GM12878 (cell line): ENCODE measurements around the gene TRABD2A. TPM values are rescaled to one million over a fixed set of nuclear protein-coding genes. Genes with fewer than 3 reads are reported as not detected.
A peak's percentile ranks its signal among the peaks of the same experiment; 100 is the strongest.

ENCODE experiments used
- ATAC-seq: fragments of 200-7000 bp; cut with Tn5 transposase; 3 replicates; pipeline ENCODE4 v1.9.1; 2020; ENCODE audit warnings: mild to moderate bottlenecking, moderate library complexity
- BruUV-seq: library from RNA; stranded (reverse); fragments of 400-500 nt; replicated peaks from 2 replicates; lab custom pipeline; 2021; lab: Mats Ljungman, UMichigan
- CTCF ChIA-PET: fragments of 300-600 bp; sonication (Branson Sonifier 250); formaldehyde crosslinking; extraction: SDS; loops from one replicate; lab custom pipeline; 2021; ENCODE audit warnings: inconsistent platforms; lab: Yijun Ruan, JAX
- POLR2A ChIA-PET: fragments of 350-600 bp; formaldehyde crosslinking; extraction: SDS; loops from one replicate; lab custom pipeline; 2021; ENCODE audit warnings: inconsistent platforms; lab: Charles Lee
- RAD21 ChIA-PET: fragments of 300-600 bp; sonication (Branson Sonifier 250); formaldehyde crosslinking; loops from one replicate; lab custom pipeline; 2023; ENCODE audit warnings: antibody characterized with exemption; ENCODE audit not compliant: unreplicated experiment; lab: Charles Lee
- SMC1A ChIA-PET: fragments of 300-600 bp; sonication (Branson Sonifier 250); formaldehyde crosslinking; loops from one replicate; lab custom pipeline; 2023; ENCODE audit not compliant: unreplicated experiment, uncharacterized antibody; lab: Charles Lee
- DNase-seq: peaks from one replicate; pipeline ENCODE4 v3.0.0-alpha.2; 2011; ENCODE audit warnings: low read depth, low spot score
- FAIRE-seq: peaks from 3 replicates; lab custom pipeline; 2011; peaks lifted over from hg19 to GRCh38; lab: Jason Lieb, UNC
- H2AFZ ChIP-seq: 2 replicates; pipeline ENCODE4 v1.6.0; 2011; ENCODE audit warnings: low read depth, low read length, control low read depth; ENCODE audit not compliant: control insufficient read depth
- H3K27ac ChIP-seq: 2 replicates; pipeline ENCODE4 v1.5.1; 2011; ENCODE audit warnings: control low read depth; ENCODE audit not compliant: control insufficient read depth, insufficient read depth
- H3K27me3 ChIP-seq, 2 experiments: replicated peaks in 1 of 2; 2 replicates each; pipeline versions ENCODE4 v1.6.0 to v1.6.1; 2011; ENCODE audit warnings: low read length in 1 of 2; ENCODE audit not compliant: control insufficient read depth in 2 of 2, insufficient read depth in 2 of 2
- H3K36me3 ChIP-seq, 2 experiments: 2 replicates each; pipeline ENCODE4 v1.5.1; 2011; ENCODE audit warnings: low read length in 1 of 2; ENCODE audit not compliant: control insufficient read depth in 2 of 2, insufficient read depth in 2 of 2
- H3K4me1 ChIP-seq: 2 replicates; pipeline ENCODE4 v1.6.1; 2011; ENCODE audit warnings: mild to moderate bottlenecking, low read length, moderate library complexity, mixed read lengths; ENCODE audit not compliant: control insufficient read depth, insufficient read depth
- H3K4me2 ChIP-seq: 2 replicates; pipeline ENCODE4 v1.6.0; 2011; ENCODE audit warnings: control low read depth; ENCODE audit not compliant: control insufficient read depth, insufficient read depth
- H3K4me3 ChIP-seq: fragments of 200-600 bp; sonication (generic); 2 replicates; pipeline ENCODE4 v1.5.1; 2016
- H3K79me2 ChIP-seq: 2 replicates; pipeline ENCODE4 v1.6.0; 2011; ENCODE audit warnings: low read length; ENCODE audit not compliant: control insufficient read depth, insufficient read depth
- H3K9ac ChIP-seq: 2 replicates; pipeline ENCODE4 v1.8.0; 2011; ENCODE audit warnings: low read length, control low read depth, mixed read lengths; ENCODE audit not compliant: control insufficient read depth, insufficient read depth
- H3K9me3 ChIP-seq: replicated peaks from 3 replicates; pipeline ENCODE4 v1.5.1; 2011; ENCODE audit warnings: mild to moderate bottlenecking, low read length; ENCODE audit not compliant: control insufficient read depth, insufficient read depth
- H4K20me1 ChIP-seq: 2 replicates; pipeline ENCODE4 v1.6.0; 2011; ENCODE audit not compliant: control insufficient read depth, insufficient read depth
- BMI1 ChIP-seq: fragments of 450-650 bp; IDR thresholded peaks from 2 replicates; pipeline ENCODE4 v1.6.1; 2016; ENCODE audit warnings: mild to moderate bottlenecking, moderate library complexity, borderline replicate concordance
- CBX5 ChIP-seq: sonication (generic); IDR thresholded peaks from 2 replicates; pipeline ENCODE4 v1.6.1; 2016; ENCODE audit warnings: low read depth, moderate library complexity, mild to moderate bottlenecking, inconsistent platforms
- CHD4 ChIP-seq: fragments of 200-600 bp; sonication (generic); IDR thresholded peaks from 2 replicates; pipeline ENCODE4 v1.6.1; 2016; ENCODE audit warnings: mild to moderate bottlenecking
- DPF2 ChIP-seq: fragments of 450-650 bp; IDR thresholded peaks from 2 replicates; pipeline ENCODE4 v1.6.1; 2017; ENCODE audit warnings: mild to moderate bottlenecking
- EP300 ChIP-seq, 2 experiments: fragments of 150-350 bp in 1 of 2; IDR thresholded peaks; 2 replicates each; pipeline ENCODE4 v1.6.1; 2011 to 2012; ENCODE audit warnings: low read depth in 2 of 2, low read length in 2 of 2, borderline replicate concordance in 1 of 2, improper control_type of control experiment in 1 of 2, inconsistent platforms in 1 of 2; ENCODE audit not compliant: control insufficient read depth in 1 of 2
- HDAC2 ChIP-seq: fragments of 200-600 bp; sonication (generic); IDR thresholded peaks from 2 replicates; pipeline ENCODE4 v1.6.1; 2017
- IKZF1 ChIP-seq: fragments of 450-650 bp; conservative IDR thresholded peaks from 2 replicates; pipeline ENCODE4 v1.6.1; 2017; ENCODE audit warnings: antibody characterized with exemption, mild to moderate bottlenecking
- JUNB ChIP-seq: IDR thresholded peaks from 2 replicates; pipeline ENCODE4 v1.6.1; 2016; ENCODE audit warnings: antibody characterized with exemption, mild to moderate bottlenecking
- JUND ChIP-seq: IDR thresholded peaks from 2 replicates; pipeline ENCODE4 v1.6.1; 2012; ENCODE audit warnings: low read depth, mild to moderate bottlenecking, low read length, improper control_type of control experiment, moderate library complexity
- KAT2A ChIP-seq: conservative IDR thresholded peaks from 2 replicates; pipeline ENCODE4 v1.6.1; 2011; ENCODE audit warnings: low read depth, low read length; ENCODE audit not compliant: control insufficient read depth
- KLF5 ChIP-seq: fragments of 450-650 bp; IDR thresholded peaks from 2 replicates; pipeline ENCODE4 v1.6.1; 2014; ENCODE audit warnings: mild to moderate bottlenecking; ENCODE audit not compliant: partially characterized antibody
- MTA3 ChIP-seq: IDR thresholded peaks from 2 replicates; pipeline ENCODE4 v1.6.1; 2012; ENCODE audit warnings: low read length, inconsistent platforms, borderline replicate concordance
- NFIC ChIP-seq: IDR thresholded peaks from 2 replicates; pipeline ENCODE4 v1.6.1; 2012; ENCODE audit warnings: low read depth, mild to moderate bottlenecking, inconsistent platforms, low read length, moderate library complexity
- PAX5 ChIP-seq: IDR thresholded peaks from 2 replicates; pipeline ENCODE4 v1.6.1; 2011; ENCODE audit warnings: low read depth, low read length, borderline replicate concordance
- PAX8 ChIP-seq: fragments of 450-650 bp; IDR thresholded peaks from 2 replicates; pipeline ENCODE4 v1.6.1; 2017; ENCODE audit warnings: mild to moderate bottlenecking, moderate library complexity
- POU2F2 ChIP-seq: IDR thresholded peaks from 3 replicates; pipeline ENCODE4 v1.6.1; 2011; ENCODE audit warnings: low read depth, mild to moderate bottlenecking, low read length, borderline replicate concordance
- RFX5 ChIP-seq: IDR thresholded peaks from 2 replicates; pipeline ENCODE4 v1.6.1; 2011; ENCODE audit warnings: low read depth, low read length, improper control_type of control experiment
- RUNX3 ChIP-seq: IDR thresholded peaks from 2 replicates; pipeline ENCODE4 v1.6.1; 2012; ENCODE audit warnings: low read length, inconsistent platforms
- SKIL ChIP-seq: fragments of 450-650 bp; IDR thresholded peaks from 2 replicates; pipeline ENCODE4 v1.6.1; 2017; ENCODE audit warnings: mild to moderate bottlenecking, low read depth, inconsistent platforms; ENCODE audit not compliant: poor library complexity, severe bottlenecking
- SP1 ChIP-seq: IDR thresholded peaks from one replicate; pipeline ENCODE4 v1.6.1; 2011; ENCODE audit warnings: low read depth, low read length
- SREBF1 ChIP-seq: IDR thresholded peaks from 2 replicates; pipeline ENCODE4 v1.6.1; 2012; ENCODE audit warnings: mild to moderate bottlenecking, low read length
- SUZ12 ChIP-seq: fragments of 200-600 bp; sonication (generic); IDR thresholded peaks from one replicate; pipeline ENCODE4 v1.6.1; 2018; ENCODE audit warnings: antibody characterized with exemption, mild to moderate bottlenecking; ENCODE audit not compliant: unreplicated experiment
- TCF3 ChIP-seq: IDR thresholded peaks from 2 replicates; pipeline ENCODE4 v1.6.1; 2012; ENCODE audit warnings: low read depth, mild to moderate bottlenecking, low read length, borderline replicate concordance; ENCODE audit not compliant: insufficient read depth
- TCF7 ChIP-seq: IDR thresholded peaks from 2 replicates; pipeline ENCODE4 v1.6.1; 2014; ENCODE audit warnings: antibody characterized with exemption, borderline replicate concordance
- WRNIP1 ChIP-seq: IDR thresholded peaks from 2 replicates; pipeline ENCODE4 v1.6.1; 2011; ENCODE audit warnings: low read depth, low read length, improper control_type of control experiment, borderline replicate concordance
- ZNF217 ChIP-seq: fragments of 450-650 bp; IDR thresholded peaks from 2 replicates; pipeline ENCODE4 v1.6.1; 2017; ENCODE audit warnings: antibody characterized with exemption, mild to moderate bottlenecking
- WGBS: methylation state at CpG from one replicate; pipeline ENCODE4 v1.1.6; 2016; ENCODE audit warnings: low lambda C conversion rate; ENCODE audit not compliant: insufficient replicate concordance, insufficient coverage; ENCODE audit errors: missing lambda C conversion rate; 5-methylcytosine and 5-hydroxymethylcytosine counted together
- in situ Hi-C: fragments of 300-500 bp; cut with MboI; formaldehyde crosslinking; loops from 9 replicates; pipeline ENCODE4 v1.14.3; 2018; ENCODE audit warnings: mixed read lengths
- intact Hi-C: fragments of 100-400 bp; cut with micrococcal nuclease; formaldehyde crosslinking; loops from one replicate; pipeline ENCODE4 v1.14.2; 2022; ENCODE audit not compliant: unreplicated experiment
- polyA plus RNA-seq, 11 experiments: library from polyadenylated mRNA; depleted of rRNA in 4 of 11; unstranded in 6 of 11; stranded (reverse) in 5 of 11; fragments of >200 nt; fragmentation: Nextera tagmentation in 4 of 11; fragmentation: Illumina TruSeq in 1 of 11; extraction: Ambion mirVana in 4 of 11; extraction: Trizol in 1 of 11; gene quantifications; 1 replicate in 1 of 11; 2 replicates in 10 of 11; pipeline versions ENCODE4 v1.2.1 to v1.2.3, GENCODE V29; 2011 to 2016; ENCODE audit warnings: inconsistent platforms in 2 of 11, missing spikeins in 2 of 11, low read depth in 1 of 11
- total RNA-seq, 4 experiments: library from RNA; depleted of rRNA in 3 of 4; stranded (reverse); fragments of >200 nt in 3 of 4; fragmentation: Illumina TruSeq in 1 of 4; extraction: Trizol in 1 of 4; gene quantifications; 2 replicates each; pipeline versions ENCODE4 v1.2.1 to v1.2.3, GENCODE V29; 2013 to 2021

Gene TRABD2A
- total and polyA plus RNA-seq, 10 of the 15 experiments (the other 5 are each of a cell fraction or from before 2014, with no cell fraction given), result 1.4 to 7.6 (median 4.1) TPM

- BruUV-seq, result no TSS peak
- ChIA-PET CTCF (interaction anchor here (0.8 kb wide), 1 partner anchor 11 kb away, joined by 3 read pairs; no protein-coding TSS in a partner anchor), SMC1A (interaction anchor here (0.7 to 1.6 kb wide), 7 partner anchors 29 to 360 kb away, joined by 3 to 4 read pairs (median 3); no protein-coding TSS in a partner anchor), RAD21 (no interaction called here), POLR2A (no interaction called here)
- Histone ChIP-seq H3K4me3 (peak overlapping the region; percentile 19; the same call in 1 of the 2 replicates), H3K36me3 (no peaks in the 10 kb centered on the region), H3K27me3 (peaks cover 3 to 5% of the 10 kb centered on the region in 2 experiments; a peak in 1 of 4 replicates), H3K9me3 (no peaks in the 10 kb centered on the region; the same call in 2 of the 3 replicates), H3K79me2 (no peaks in the 10 kb centered on the region), H3K27ac (no peak overlapping the region), H2AFZ (no peak overlapping the region), H3K4me2 (peak overlapping the region; percentile 52; the same call in 1 of the 2 replicates), H3K4me1 (peaks cover 14% of the 10 kb centered on the region), H3K9ac (no peak overlapping the region), H4K20me1 (no peaks in the 10 kb centered on the region)
- 0% methylated on average over 2 of the region's 2 CpGs for WGBS
- peak; percentile 95 for ATAC-seq
- peak; percentile 79 for DNase-seq
- peak; percentile 95 for FAIRE-seq
- intact Hi-C loops (loop anchor here (5.0 kb wide), 2 partner anchors 60 to 110 kb away; no protein-coding TSS in a partner anchor), in situ Hi-C loops (no loop called here)
- no peak for TF ChIP-seq RFX5
- TF ChIP-seq KAT2A, result no peak
- TF ChIP-seq POU2F2, result peak; percentile 88; the same call in 2 of the 3 replicates
- TF ChIP-seq PAX5, result peak; percentile 90
- TF ChIP-seq MTA3, result peak; percentile 98
- peak; percentile 94 for TF ChIP-seq RUNX3
- peak; percentile 100 for TF ChIP-seq SKIL
- peak; percentile 90 for TF ChIP-seq BMI1
- no peak for TF ChIP-seq HDAC2
- TF ChIP-seq PAX8, result no peak
- TF ChIP-seq SP1, result peak; percentile 56
- TF ChIP-seq WRNIP1, result no peak
- peak; percentile 99 for TF ChIP-seq NFIC
- TF ChIP-seq SREBF1, result no peak
- TF ChIP-seq TCF3, result peak; percentile 97
- TF ChIP-seq JUNB, result peak; percentile 100
- TF ChIP-seq KLF5, result no peak
- TF ChIP-seq DPF2, result peak; percentile 99
- TF ChIP-seq TCF7, result peak; percentile 95
- TF ChIP-seq CBX5, result peak; percentile 86; the same call in 1 of the 2 replicates
- peak; percentile 79 for TF ChIP-seq IKZF1
- peak; percentile 90 for TF ChIP-seq JUND
- peak; percentile 98 for TF ChIP-seq ZNF217
- no peak for TF ChIP-seq CHD4
- TF ChIP-seq EP300 (IDR thresholded peaks at IDR 0.05; ENCODE audit: borderline replicate concordance in 1 of 2, control insufficient read depth in 1 of 2, low read depth in 2 of 2, low read length in 2 of 2), result peak; percentile 93 to 97
- no peak for TF ChIP-seq SUZ12
Observed at GRCh38 chr2:84817239-84817655, 63.6 kb downstream of the TRABD2A start.
